Activated CD4-positive, alpha-beta T cell treated with anti-CD3 and anti-CD28 coated beads, Interleukin-2, amount 10 ng/mL, durations not matched to agents 7 days and 5 days (primary cell): Measurements from ENCODE around the gene SPAST. TPM values are rescaled to one million over a fixed set of nuclear protein-coding genes. Genes with fewer than 3 reads are reported as not detected.
"Not testable (repeated sequence)": the region's sequence is repeated elsewhere in the genome, so short reads cannot be mapped to it uniquely, and the experiment has no call there.

Experiments used
- CTCF ChIA-PET: fragments of 350-600 bp; sonication (Branson Sonifier 250); formaldehyde crosslinking; loops from one replicate; lab custom pipeline; 2021; ENCODE audit warnings: antibody characterized with exemption; lab: Charles Lee
- POLR2A ChIA-PET: fragments of 350-600 bp; sonication (Branson Sonifier 250); formaldehyde crosslinking; loops from one replicate; lab custom pipeline; 2021; ENCODE audit warnings: antibody characterized with exemption; lab: Charles Lee
- DNase-seq: peaks from one replicate; pipeline ENCODE4 v3.0.0-alpha.2; 2020
- H3K27ac Mint-ChIP-seq: one replicate; pipeline ENCODE4 v1.8.0; 2021; ENCODE audit warnings: mild to moderate bottlenecking, moderate library complexity, mixed read lengths
- H3K27me3 Mint-ChIP-seq: one replicate; pipeline ENCODE4 v1.8.0; 2021; ENCODE audit warnings: mixed read lengths
- H3K36me3 Mint-ChIP-seq: one replicate; pipeline ENCODE4 v1.8.0; 2021; ENCODE audit warnings: low read depth, mixed read lengths
- H3K4me1 Mint-ChIP-seq: one replicate; pipeline ENCODE4 v1.8.0; 2021; ENCODE audit warnings: mixed read lengths
- H3K4me3 Mint-ChIP-seq: one replicate; pipeline ENCODE4 v1.8.0; 2021; ENCODE audit warnings: mild to moderate bottlenecking, moderate library complexity, mixed read lengths
- H3K9me3 Mint-ChIP-seq: one replicate; pipeline ENCODE4 v1.8.0; 2021; ENCODE audit warnings: mixed read lengths
- total RNA-seq, 2 experiments: library from RNA; stranded (reverse); gene quantifications; one replicate each; pipeline ENCODE4 v1.2.3, GENCODE V29; 2021

SPAST gene
- total RNA-seq, 2 experiments from 2014 or later, result 22.4 to 25.2 TPM

- Mint-ChIP-seq H3K36me3 (peaks cover 37% of the 10 kb centered on the region), H3K4me1 (no peaks in the 10 kb centered on the region), H3K27ac (no peak overlapping the region), H3K4me3 (no peak overlapping the region), H3K9me3 (no peaks in the 10 kb centered on the region), H3K27me3 (no peaks in the 10 kb centered on the region)
- CTCF ChIA-PET, result interaction anchor here (1.3 kb wide), 1 partner anchor 17 kb away, joined by 3 read pairs; no protein-coding TSS in a partner anchor
- DNase-seq, result no peak
- POLR2A ChIA-PET, result no interaction called here
Measured at GRCh38 chr2:32200814-32201213, 137.5 kb downstream of the SPAST start.

GRCh38 chr2:32203428-32203827 is 140.1 kb downstream of the SPAST start:
- H3K4me3 Mint-ChIP-seq, H3K27me3 Mint-ChIP-seq, H3K9me3 Mint-ChIP-seq, H3K4me1 Mint-ChIP-seq, DNase-seq, POLR2A ChIA-PET, H3K27ac Mint-ChIP-seq: not testable (repeated sequence)
- CTCF ChIA-PET, result interaction anchor here (0.6 kb wide), 1 partner anchor 242 kb away, joined by 3 read pairs; no protein-coding TSS in a partner anchor
- H3K36me3 Mint-ChIP-seq, result peaks cover 39% of the 10 kb centered on the region

Other genes starting within 250 kb of the SPAST start
- gene MEMO1, start 52.5 kb upstream of the SPAST start, total RNA-seq, result 10 to 100 TPM; 50.1 to 52.3 TPM
- 10 to 100 TPM; 58.2 to 64.6 TPM for gene DPY30, start 23.8 kb upstream of the SPAST start, total RNA-seq
- gene SLC30A6, start 102.3 kb downstream of the SPAST start, total RNA-seq, result 10 to 100 TPM; 21.0 to 24.2 TPM
- not detected for gene NLRC4, start 201.3 kb downstream of the SPAST start, total RNA-seq
- 10 to 100 TPM; 23.1 to 39.9 TPM for gene YIPF4, start 214.3 kb downstream of the SPAST start, total RNA-seq